Epithelial cell of esophagus (primary cell): ENCODE data around the gene RPL27.
A peak's percentile ranks its signal among the peaks of the same experiment; 100 is the strongest.

ENCODE experiments used
- DNase-seq: peaks from one replicate; pipeline ENCODE4 v3.0.0; 2010; ENCODE audit warnings: low read depth
- H3K4me3 ChIP-seq: 2 replicates; pipeline ENCODE4 v1.5.1; 2011; ENCODE audit warnings: mild to moderate bottlenecking, low read length, control low read depth
- TF ChIP-seq, protein P1 (sequence below): IDR thresholded peaks from 2 replicates; pipeline ENCODE4 v1.5.1; 2011; ENCODE audit warnings: low read depth, mild to moderate bottlenecking, low read length, control low read depth, inconsistent platforms; ENCODE audit not compliant: insufficient read depth; ENCODE audit errors: missing control alignments

Gene RPL27

DNA sequence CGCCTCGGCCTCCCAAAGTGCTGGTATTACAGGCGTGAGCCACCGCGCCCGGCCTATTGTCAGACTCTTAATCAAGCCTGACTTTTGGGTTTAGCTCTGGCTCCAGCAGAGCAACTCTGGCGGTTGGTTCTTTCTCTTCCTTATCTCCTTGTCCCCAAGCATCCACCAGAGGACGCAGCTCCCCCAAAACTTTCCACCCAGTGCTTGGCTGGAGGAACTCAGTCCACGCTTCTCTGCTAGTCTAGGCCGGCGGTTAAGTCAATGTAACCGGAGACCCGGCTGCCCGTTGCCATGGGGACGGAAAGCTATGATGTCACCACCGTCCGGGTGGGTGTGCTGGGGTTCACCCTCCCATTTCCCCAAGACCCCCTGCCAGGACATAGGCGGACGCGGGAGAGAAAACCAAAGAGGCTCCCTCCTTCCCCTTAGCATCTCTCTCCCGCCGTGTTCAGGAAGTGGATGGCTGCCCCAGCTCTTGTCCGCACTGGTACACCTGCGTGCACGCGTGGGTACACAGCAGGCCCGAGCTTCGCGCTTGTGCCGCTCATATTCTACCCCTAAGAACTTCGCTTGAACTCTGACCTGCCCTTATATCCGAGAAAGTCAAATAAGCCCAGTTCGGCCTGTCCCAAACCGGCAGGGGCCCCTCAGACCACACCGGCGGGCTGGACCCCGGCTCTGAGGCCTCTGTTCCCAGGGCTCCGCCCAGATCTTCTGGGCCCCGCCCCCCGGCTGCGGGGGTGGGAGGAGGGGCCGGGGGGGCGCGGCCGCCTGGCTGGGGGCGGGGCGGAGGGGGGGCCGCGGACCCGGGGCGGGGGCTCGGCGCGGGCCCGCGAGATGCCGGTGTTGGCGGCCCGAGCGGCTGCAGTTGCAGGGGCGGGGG, 26.4 kb downstream of the RPL27 start, which contains the start of gene RND2:
Gene RND2 (plus strand): TSS at position 825 of the 883 bp plus-strand sequence. CDS start 117 bp downstream, outside the sequence.
- TF ChIP-seq, protein P1, sequence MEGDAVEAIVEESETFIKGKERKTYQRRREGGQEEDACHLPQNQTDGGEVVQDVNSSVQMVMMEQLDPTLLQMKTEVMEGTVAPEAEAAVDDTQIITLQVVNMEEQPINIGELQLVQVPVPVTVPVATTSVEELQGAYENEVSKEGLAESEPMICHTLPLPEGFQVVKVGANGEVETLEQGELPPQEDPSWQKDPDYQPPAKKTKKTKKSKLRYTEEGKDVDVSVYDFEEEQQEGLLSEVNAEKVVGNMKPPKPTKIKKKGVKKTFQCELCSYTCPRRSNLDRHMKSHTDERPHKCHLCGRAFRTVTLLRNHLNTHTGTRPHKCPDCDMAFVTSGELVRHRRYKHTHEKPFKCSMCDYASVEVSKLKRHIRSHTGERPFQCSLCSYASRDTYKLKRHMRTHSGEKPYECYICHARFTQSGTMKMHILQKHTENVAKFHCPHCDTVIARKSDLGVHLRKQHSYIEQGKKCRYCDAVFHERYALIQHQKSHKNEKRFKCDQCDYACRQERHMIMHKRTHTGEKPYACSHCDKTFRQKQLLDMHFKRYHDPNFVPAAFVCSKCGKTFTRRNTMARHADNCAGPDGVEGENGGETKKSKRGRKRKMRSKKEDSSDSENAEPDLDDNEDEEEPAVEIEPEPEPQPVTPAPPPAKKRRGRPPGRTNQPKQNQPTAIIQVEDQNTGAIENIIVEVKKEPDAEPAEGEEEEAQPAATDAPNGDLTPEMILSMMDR = peak; percentile 73
- DNase-seq = peak; percentile 87
- peak within 1 kb of the TSS; percentile 61 for H3K4me3 ChIP-seq

DNA sequence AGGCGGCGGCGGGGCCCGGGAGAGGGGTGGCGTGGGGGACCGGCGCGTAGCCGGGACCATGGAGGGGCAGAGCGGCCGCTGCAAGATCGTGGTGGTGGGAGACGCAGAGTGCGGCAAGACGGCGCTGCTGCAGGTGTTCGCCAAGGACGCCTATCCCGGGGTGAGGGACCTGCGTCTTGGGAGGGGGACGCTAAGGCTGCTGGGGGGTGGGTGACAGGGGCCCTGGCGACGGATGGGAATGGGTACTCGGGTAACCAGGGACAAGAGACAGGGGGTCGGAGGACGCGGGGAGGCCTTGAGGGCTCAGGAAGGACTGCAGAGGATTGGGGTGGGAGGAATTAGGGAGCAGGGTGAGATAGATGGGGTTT, 27.1 kb downstream of the RPL27 start:
- TF ChIP-seq, protein P1 = no peak
- peak overlapping the region; percentile 21 for H3K4me3 ChIP-seq
- no peak for DNase-seq

DNA sequence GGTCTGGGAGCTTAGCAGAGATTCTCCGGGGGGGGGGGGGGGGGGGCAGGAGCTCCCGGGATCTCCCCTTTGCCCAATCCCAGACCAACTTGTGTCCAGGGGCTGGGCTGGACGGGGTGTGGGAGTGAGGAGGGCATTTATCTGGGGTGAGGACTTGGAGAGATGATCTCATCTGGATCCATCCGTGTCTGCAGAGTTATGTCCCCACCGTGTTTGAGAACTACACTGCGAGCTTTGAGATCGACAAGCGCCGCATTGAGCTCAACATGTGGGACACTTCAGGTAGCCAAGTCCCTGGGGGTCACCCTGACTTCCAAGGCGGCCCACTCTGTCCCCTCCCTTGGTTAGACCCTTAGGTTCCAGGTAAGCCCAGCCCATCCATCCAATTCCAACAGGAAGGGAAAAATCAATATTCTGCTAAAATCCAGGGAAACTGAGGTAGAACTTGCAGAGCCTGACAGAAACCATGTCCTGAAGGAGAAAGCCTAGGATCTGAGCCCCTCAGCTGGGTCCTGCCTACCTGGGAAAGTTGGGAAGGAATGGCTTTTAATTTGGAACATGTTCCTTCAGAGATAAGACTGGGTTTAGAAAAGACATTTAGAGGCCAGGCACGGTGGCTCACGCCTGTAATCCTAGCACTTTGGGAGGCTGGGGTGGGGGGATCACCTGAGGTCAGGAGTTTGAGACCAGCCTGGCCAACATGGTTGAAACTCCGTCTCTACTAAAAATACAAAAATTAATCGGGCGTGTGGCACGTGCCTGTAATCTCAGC, 27.7 kb downstream of the RPL27 start:
- DNase-seq = no peak
- no peak overlapping the region for H3K4me3 ChIP-seq
- TF ChIP-seq, protein P1 = no peak

DNA sequence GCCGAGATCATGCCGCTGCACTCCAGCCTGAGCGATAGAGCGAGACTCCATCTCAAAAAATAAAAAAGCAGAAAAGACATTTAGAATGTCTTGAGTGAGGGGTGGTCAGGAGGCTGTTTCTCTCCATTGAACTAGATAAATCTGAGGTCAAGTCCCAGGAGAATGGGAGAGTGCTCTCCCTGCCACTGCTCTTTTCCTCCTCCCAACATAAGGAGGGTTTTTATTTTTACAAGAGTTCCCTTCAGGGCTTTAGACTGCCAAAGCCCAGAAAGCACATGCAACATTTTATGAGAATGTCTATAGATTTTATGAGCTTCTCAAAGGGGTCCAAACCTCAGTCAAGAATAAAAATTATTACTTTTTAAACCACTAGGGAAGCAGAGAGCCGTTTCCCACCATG, 28.4 kb downstream of the RPL27 start:
- TF ChIP-seq, protein P1 = no peak
- H3K4me3 ChIP-seq = no peak overlapping the region
- no peak for DNase-seq

GRCh38 chr17:43027091-43028032, 29.1 kb downstream of the RPL27 start:
- H3K4me3 ChIP-seq = no peak overlapping the region

More at GRCh38 chr17:43027091-43028032, 29.1 kb downstream of the RPL27 start:
- DNase-seq = no peak
- TF ChIP-seq, protein P1 = no peak
